OCI-LY7 (cell line): ENCODE measurements around the gene DIP2C.

Source experiments
- EZH2phosphoT487 ChIP-seq: fragments of 200-600 bp; sonication (generic); IDR thresholded peaks from 2 replicates; pipeline ENCODE4 v1.6.1; 2018; ENCODE audit warnings: low read depth, borderline replicate concordance, mild to moderate bottlenecking, mixed run types, antibody characterized with exemption, low read length, moderate library complexity, mixed read lengths
- TF ChIP-seq, protein P1 (sequence below): fragments of 200-600 bp; sonication (generic); conservative IDR thresholded peaks from 2 replicates; pipeline ENCODE4 v1.5.1; 2014; ENCODE audit warnings: mild to moderate bottlenecking, antibody characterized with exemption, low read length, moderate library complexity, mixed read lengths

DNA sequence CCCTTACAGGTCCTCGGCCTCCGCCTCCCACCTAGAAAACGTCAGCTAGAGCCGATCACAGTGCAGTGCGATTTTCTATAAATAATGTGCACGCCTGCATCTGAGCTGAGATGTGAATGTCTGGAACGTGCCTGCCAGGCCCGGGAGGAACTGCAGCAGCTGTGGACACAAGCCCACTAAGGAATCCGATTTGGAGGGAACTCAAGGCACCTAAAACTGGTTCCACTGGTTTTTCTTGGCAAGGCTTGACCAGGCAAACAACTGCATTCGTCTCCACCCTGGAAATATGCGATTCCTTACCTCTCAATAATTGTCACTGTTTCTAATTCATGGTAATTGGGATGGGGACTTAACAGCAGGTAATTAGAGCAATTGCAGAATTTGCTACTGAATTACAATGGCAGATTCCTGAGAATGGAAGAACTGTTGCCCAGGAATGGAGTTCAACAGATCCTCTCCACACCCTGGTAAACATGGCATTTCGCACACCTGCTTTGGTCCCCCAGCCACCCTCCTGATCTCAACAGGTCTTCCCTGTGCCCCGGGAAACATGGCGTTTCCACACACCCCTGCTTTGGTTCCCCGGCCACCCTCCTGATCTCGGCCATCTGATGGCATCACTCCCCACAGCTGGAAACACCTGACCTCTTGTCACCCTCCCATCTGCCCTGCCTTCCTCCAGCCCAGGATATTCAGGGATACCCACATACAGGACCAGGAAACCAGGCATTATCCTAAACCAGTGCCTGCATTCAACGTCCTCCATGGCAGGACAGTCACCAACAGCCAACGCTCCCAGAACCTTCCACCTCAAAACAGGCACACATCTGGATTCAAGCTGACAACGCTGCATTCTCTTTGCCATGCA, 76.0 kb downstream of the DIP2C start:
- TF ChIP-seq, protein P1, sequence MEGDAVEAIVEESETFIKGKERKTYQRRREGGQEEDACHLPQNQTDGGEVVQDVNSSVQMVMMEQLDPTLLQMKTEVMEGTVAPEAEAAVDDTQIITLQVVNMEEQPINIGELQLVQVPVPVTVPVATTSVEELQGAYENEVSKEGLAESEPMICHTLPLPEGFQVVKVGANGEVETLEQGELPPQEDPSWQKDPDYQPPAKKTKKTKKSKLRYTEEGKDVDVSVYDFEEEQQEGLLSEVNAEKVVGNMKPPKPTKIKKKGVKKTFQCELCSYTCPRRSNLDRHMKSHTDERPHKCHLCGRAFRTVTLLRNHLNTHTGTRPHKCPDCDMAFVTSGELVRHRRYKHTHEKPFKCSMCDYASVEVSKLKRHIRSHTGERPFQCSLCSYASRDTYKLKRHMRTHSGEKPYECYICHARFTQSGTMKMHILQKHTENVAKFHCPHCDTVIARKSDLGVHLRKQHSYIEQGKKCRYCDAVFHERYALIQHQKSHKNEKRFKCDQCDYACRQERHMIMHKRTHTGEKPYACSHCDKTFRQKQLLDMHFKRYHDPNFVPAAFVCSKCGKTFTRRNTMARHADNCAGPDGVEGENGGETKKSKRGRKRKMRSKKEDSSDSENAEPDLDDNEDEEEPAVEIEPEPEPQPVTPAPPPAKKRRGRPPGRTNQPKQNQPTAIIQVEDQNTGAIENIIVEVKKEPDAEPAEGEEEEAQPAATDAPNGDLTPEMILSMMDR = no peak
- TF ChIP-seq EZH2phosphoT487 = no peak
